Natural killer cell (primary cell): ENCODE results near the gene AMN. TPM values are rescaled to one million over a fixed set of nuclear protein-coding genes. Genes with fewer than 3 reads are reported as not detected.

Source experiments
- ATAC-seq, 3 donors: fragments of 150-1000 bp in 2 of 3; fragments of 200-7000 bp in 1 of 3; cut with Tn5 transposase; 1 replicate in 1 of 3; 2 replicates in 2 of 3; pipeline ENCODE4 v1.10.0; 2021; ENCODE audit warnings: mild to moderate bottlenecking in 2 of 3, moderate library complexity in 2 of 3
- DNase-seq, 2 donors: peaks; one replicate each; pipeline versions ENCODE4 v3.0.0 to v3.0.0-alpha.2; 2013 to 2021; ENCODE audit warnings: mixed read lengths in 1 of 2
- H3K27ac ChIP-seq: one replicate; pipeline ENCODE4 v1.5.1; 2013; ENCODE audit warnings: mild to moderate bottlenecking, low read length
- H3K27me3 ChIP-seq: one replicate; pipeline ENCODE4 v1.6.1; 2013; ENCODE audit warnings: low read length; ENCODE audit not compliant: control insufficient read depth, insufficient read depth
- H3K36me3 ChIP-seq: one replicate; pipeline ENCODE4 v1.6.1; 2013; ENCODE audit warnings: low read length; ENCODE audit not compliant: control insufficient read depth, insufficient read depth
- H3K4me1 ChIP-seq: one replicate; pipeline ENCODE4 v1.6.1; 2013; ENCODE audit warnings: low read length; ENCODE audit not compliant: control insufficient read depth, insufficient read depth
- H3K4me3 ChIP-seq: one replicate; pipeline ENCODE4 v1.5.1; 2013; ENCODE audit warnings: low read length
- H3K9me3 ChIP-seq: one replicate; pipeline ENCODE4 v1.6.1; 2013; ENCODE audit warnings: low read length; ENCODE audit not compliant: control insufficient read depth, insufficient read depth
- H3K27ac Mint-ChIP-seq, 2 donors: one replicate each; pipeline ENCODE4 v1.8.0; 2022; ENCODE audit warnings: mild to moderate bottlenecking in 2 of 2, mixed read lengths in 2 of 2, moderate library complexity in 1 of 2
- H3K27me3 Mint-ChIP-seq, 2 donors: one replicate each; pipeline ENCODE4 v1.8.0; 2022; ENCODE audit warnings: low read depth in 2 of 2, mixed read lengths in 2 of 2
- H3K36me3 Mint-ChIP-seq: one replicate; pipeline ENCODE4 v1.8.0; 2022; ENCODE audit warnings: mixed read lengths
- H3K4me1 Mint-ChIP-seq, 2 donors: one replicate each; pipeline ENCODE4 v1.8.0; 2022; ENCODE audit warnings: mixed read lengths in 2 of 2
- H3K4me3 Mint-ChIP-seq: one replicate; pipeline ENCODE4 v1.8.0; 2022; ENCODE audit warnings: mild to moderate bottlenecking, moderate library complexity, mixed read lengths
- H3K9me3 Mint-ChIP-seq, 2 donors: one replicate each; pipeline ENCODE4 v1.8.0; 2022; ENCODE audit warnings: mixed read lengths in 2 of 2
- CTCF ChIP-seq: fragments of 200-600 bp; IDR thresholded peaks from one replicate; pipeline ENCODE4 v1.8.0; 2022; ENCODE audit warnings: antibody characterized with exemption
- WGBS: methylation state at CpG from one replicate; pipeline ENCODE4 v1.1.7; 2013; ENCODE audit warnings: missing lambda C conversion rate; ENCODE audit not compliant: insufficient coverage; 5-methylcytosine and 5-hydroxymethylcytosine counted together
- intact Hi-C: fragments of 100-400 bp; cut with micrococcal nuclease; formaldehyde crosslinking; loops from one replicate; pipeline ENCODE4 v1.14.2; 2022
- total RNA-seq, 4 donors: library from RNA; stranded (reverse); fragments of 120-200 nt in 1 of 4; gene quantifications; one replicate each; pipeline versions ENCODE4 v1.2.3 to v1.2.4, GENCODE V29; 2013 to 2022

AMN gene
- total RNA-seq, 3 donors from 2014 or later (not counting 1 experiment from before 2014, with no cell fraction given): 0.24 to 2.4 (median 2.0) TPM

- Histone ChIP-seq H3K4me3 (no peak overlapping the region), H3K4me1 (peaks cover 32% of the 10 kb centered on the region), H3K9me3 (no peaks in the 10 kb centered on the region), H3K36me3 (peaks cover 21% of the 10 kb centered on the region), H3K27ac (no peak overlapping the region), H3K27me3 (no peaks in the 10 kb centered on the region)
- Mint-ChIP-seq H3K27ac (no peak overlapping the region), H3K4me3 (no peak overlapping the region), H3K27me3 (no peaks in the 10 kb centered on the region), H3K36me3 (peaks cover 7% of the 10 kb centered on the region), H3K9me3 (no peaks in the 10 kb centered on the region), H3K4me1 (peaks cover 31% of the 10 kb centered on the region in 2 donors)
- no peak for ATAC-seq
- intact Hi-C loops: no loop called here
- no peak for TF ChIP-seq CTCF
- no peak for DNase-seq
- WGBS: 97% methylated on average over 37 of the region's 38 CpGs
Measured at GRCh38 chr14:102905116-102906108, 17.1 kb upstream of the AMN start.

GRCh38 chr14:102906616-102907302, 15.7 kb upstream of the AMN start:
- H3K9me3 Mint-ChIP-seq: no peaks in the 10 kb centered on the region
- H3K27ac Mint-ChIP-seq: no peak overlapping the region
- no peaks in the 10 kb centered on the region for H3K9me3 ChIP-seq
- peaks cover 20% of the 10 kb centered on the region for H3K4me1 ChIP-seq
- TF ChIP-seq CTCF: no peak
- H3K27me3 ChIP-seq: no peaks in the 10 kb centered on the region
- H3K4me3 Mint-ChIP-seq: no peak overlapping the region
- H3K36me3 Mint-ChIP-seq: peaks cover 7% of the 10 kb centered on the region
- no peak overlapping the region for H3K27ac ChIP-seq
- H3K4me3 ChIP-seq: no peak overlapping the region
- 98% methylated on average over 30 of the region's 30 CpGs for WGBS
- ATAC-seq (no peak), DNase-seq (no peak)
- intact Hi-C loops: no loop called here
- no peaks in the 10 kb centered on the region for H3K27me3 Mint-ChIP-seq
- H3K4me1 Mint-ChIP-seq: peaks cover 19 to 21% of the 10 kb centered on the region in 2 donors
- peaks cover 21% of the 10 kb centered on the region for H3K36me3 ChIP-seq

- DNase-seq (no peak), ATAC-seq (no peak)
- intact Hi-C loops: no loop called here
- TF ChIP-seq CTCF: no peak
- WGBS: 86% methylated on average over 33 of the region's 33 CpGs
- peaks cover 14% of the 10 kb centered on the region for H3K4me1 ChIP-seq
- no peak overlapping the region for H3K27ac ChIP-seq
- peaks cover 7% of the 10 kb centered on the region for H3K36me3 Mint-ChIP-seq
- no peaks in the 10 kb centered on the region for H3K9me3 Mint-ChIP-seq
- H3K9me3 ChIP-seq: no peaks in the 10 kb centered on the region
- no peaks in the 10 kb centered on the region for H3K27me3 Mint-ChIP-seq
- H3K27me3 ChIP-seq: no peaks in the 10 kb centered on the region
- H3K4me3 Mint-ChIP-seq: no peak overlapping the region
- H3K27ac Mint-ChIP-seq: no peak overlapping the region
- H3K4me3 ChIP-seq: no peak overlapping the region
- peaks cover 23% of the 10 kb centered on the region for H3K36me3 ChIP-seq
- peaks cover 16 to 17% of the 10 kb centered on the region in 2 donors for H3K4me1 Mint-ChIP-seq
Measured at GRCh38 chr14:102907303-102907844, 15.1 kb upstream of the AMN start.
